Prostate gland (tissue), 2 donors: ENCODE results near the gene SPSB2. TPM values are rescaled to one million over a fixed set of nuclear protein-coding genes. Genes with fewer than 3 reads are reported as not detected.
A peak's percentile ranks its signal among the peaks of the same experiment; 100 is the strongest.
"Not testable (repeated sequence)": the region's sequence is repeated elsewhere in the genome, so short reads cannot be mapped to it uniquely, and the experiment has no call there.

Source experiments
- DNase-seq: peaks from one replicate; pipeline ENCODE4 v3.0.0-alpha.2; 2019; ENCODE audit warnings: low spot score
- H3K27ac ChIP-seq, 2 donors: fragments of 200-600 bp; sonication (generic); 2 replicates each; pipeline ENCODE4 v1.5.1; 2017 to 2019
- H3K27me3 ChIP-seq: fragments of 200-600 bp; sonication (generic); replicated peaks from 2 replicates; pipeline ENCODE4 v1.5.1; 2019; ENCODE audit not compliant: insufficient read depth
- H3K36me3 ChIP-seq, 2 donors: fragments of 200-600 bp; sonication (generic); 1 replicate in 1 of 2; 2 replicates in 1 of 2; pipeline versions ENCODE4 v1.5.1 to v1.8.1; 2017 to 2019
- H3K4me1 ChIP-seq: fragments of 200-600 bp; sonication (generic); replicated peaks from 2 replicates; pipeline ENCODE4 v1.5.1; 2019
- H3K4me3 ChIP-seq, 2 donors: fragments of 200-600 bp; sonication (generic); 2 replicates each; pipeline ENCODE4 v1.5.1; 2017 to 2019
- H3K9me3 ChIP-seq: fragments of 200-600 bp; sonication (generic); 2 replicates; pipeline ENCODE4 v1.5.1; 2017
- POLR2A ChIP-seq: fragments of 450-650 bp; IDR thresholded peaks from one replicate; pipeline ENCODE4 v1.6.1; 2016; ENCODE audit warnings: antibody characterized with exemption, mild to moderate bottlenecking
- POLR2AphosphoS5 ChIP-seq: sonication (generic); formaldehyde crosslinking; IDR thresholded peaks from one replicate; pipeline ENCODE4 v1.6.1; 2017; ENCODE audit warnings: antibody characterized with exemption
- WGBS: methylation state at CpG from one replicate; pipeline ENCODE4 v1.1.5; 2018; 5-methylcytosine and 5-hydroxymethylcytosine counted together
- intact Hi-C: fragments of 100-400 bp; cut with DNase I; formaldehyde crosslinking; loops from one replicate; pipeline ENCODE4 v1.14.2; 2022
- total RNA-seq, 2 donors: library from RNA; depleted of rRNA; stranded (reverse); fragments of >200 nt; gene quantifications; one replicate each; pipeline ENCODE4 v1.1.0, GENCODE V29; 2016
- TF ChIP-seq, protein P1 (sequence below), 4 experiments: fragments of 200-600 bp in 2 of 4; fragments of 450-650 bp in 2 of 4; sonication (generic) in 2 of 4; IDR thresholded peaks; 1 replicate in 3 of 4; 2 replicates in 1 of 4; pipeline ENCODE4 v1.5.1; 2016 to 2019; ENCODE audit warnings: antibody characterized with exemption in 4 of 4, mild to moderate bottlenecking in 2 of 4, moderate library complexity in 2 of 4

The SPSB2 gene
- total RNA-seq, 2 donors from 2014 or later, result 12.7 to 23.5 TPM

DNA sequence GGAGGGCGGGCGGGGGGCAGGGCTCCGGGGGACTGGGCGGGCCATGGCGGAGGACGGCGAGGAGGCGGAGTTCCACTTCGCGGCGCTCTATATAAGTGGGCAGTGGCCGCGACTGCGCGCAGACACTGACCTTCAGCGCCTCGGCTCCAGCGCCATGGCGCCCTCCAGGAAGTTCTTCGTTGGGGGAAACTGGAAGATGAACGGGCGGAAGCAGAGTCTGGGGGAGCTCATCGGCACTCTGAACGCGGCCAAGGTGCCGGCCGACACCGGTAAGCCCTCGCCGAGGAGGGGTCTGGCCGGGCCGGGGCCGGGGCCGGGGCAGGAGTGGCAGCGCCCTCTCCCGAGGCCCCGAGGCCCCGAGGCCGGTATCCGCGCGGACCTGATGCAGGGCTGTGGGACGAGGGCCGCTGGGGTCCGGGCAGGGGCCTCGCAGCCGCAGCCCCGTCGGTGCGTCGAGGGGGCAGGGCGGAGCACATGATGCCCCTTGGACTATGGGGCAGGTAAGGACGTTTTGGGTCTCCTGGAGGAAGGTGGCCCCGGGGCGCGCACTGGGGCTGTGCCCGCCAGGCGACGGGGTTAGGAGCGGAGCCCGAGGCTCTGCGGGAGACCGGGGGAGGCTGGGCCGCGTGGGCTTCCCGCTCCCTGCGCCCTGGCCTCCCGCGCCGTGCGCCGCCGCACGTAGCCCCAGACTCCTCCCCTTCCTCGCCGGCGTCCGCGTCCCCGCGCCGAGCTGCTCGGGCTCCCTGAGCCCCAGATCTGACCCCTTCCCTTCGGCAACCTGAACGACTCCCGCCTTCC is 5.5 kb downstream of the SPSB2 start, which contains the start of gene TPI1:
TPI1 (plus strand) TSS at position 119 of the 798 bp plus-strand sequence; CDS start at position 155, 36 bp downstream.
- H3K27ac ChIP-seq, result peak within 1 kb of the TSS; percentile 91 to 97
- under 1% methylated on average over 73 of the region's 86 CpGs for WGBS
- peaks cover 3 to 9% of the 10 kb centered on the region in 2 donors for H3K36me3 ChIP-seq
- intact Hi-C loops, result no loop called here
- peak within 1 kb of the TSS; percentile 82 to 90 for H3K4me3 ChIP-seq
- peak; percentile 86 for DNase-seq
- H3K9me3 ChIP-seq, result no peaks in the 10 kb centered on the region
- TF ChIP-seq POLR2AphosphoS5 (peak; percentile 90), POLR2A (peak; percentile 97)
- TF ChIP-seq, protein P1, sequence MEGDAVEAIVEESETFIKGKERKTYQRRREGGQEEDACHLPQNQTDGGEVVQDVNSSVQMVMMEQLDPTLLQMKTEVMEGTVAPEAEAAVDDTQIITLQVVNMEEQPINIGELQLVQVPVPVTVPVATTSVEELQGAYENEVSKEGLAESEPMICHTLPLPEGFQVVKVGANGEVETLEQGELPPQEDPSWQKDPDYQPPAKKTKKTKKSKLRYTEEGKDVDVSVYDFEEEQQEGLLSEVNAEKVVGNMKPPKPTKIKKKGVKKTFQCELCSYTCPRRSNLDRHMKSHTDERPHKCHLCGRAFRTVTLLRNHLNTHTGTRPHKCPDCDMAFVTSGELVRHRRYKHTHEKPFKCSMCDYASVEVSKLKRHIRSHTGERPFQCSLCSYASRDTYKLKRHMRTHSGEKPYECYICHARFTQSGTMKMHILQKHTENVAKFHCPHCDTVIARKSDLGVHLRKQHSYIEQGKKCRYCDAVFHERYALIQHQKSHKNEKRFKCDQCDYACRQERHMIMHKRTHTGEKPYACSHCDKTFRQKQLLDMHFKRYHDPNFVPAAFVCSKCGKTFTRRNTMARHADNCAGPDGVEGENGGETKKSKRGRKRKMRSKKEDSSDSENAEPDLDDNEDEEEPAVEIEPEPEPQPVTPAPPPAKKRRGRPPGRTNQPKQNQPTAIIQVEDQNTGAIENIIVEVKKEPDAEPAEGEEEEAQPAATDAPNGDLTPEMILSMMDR (IDR thresholded peaks at IDR 0.05), result peak in 1 of 4 experiments; percentile 14
- H3K27me3 ChIP-seq, result no peaks in the 10 kb centered on the region
- peaks cover 16% of the 10 kb centered on the region for H3K4me1 ChIP-seq

DNA sequence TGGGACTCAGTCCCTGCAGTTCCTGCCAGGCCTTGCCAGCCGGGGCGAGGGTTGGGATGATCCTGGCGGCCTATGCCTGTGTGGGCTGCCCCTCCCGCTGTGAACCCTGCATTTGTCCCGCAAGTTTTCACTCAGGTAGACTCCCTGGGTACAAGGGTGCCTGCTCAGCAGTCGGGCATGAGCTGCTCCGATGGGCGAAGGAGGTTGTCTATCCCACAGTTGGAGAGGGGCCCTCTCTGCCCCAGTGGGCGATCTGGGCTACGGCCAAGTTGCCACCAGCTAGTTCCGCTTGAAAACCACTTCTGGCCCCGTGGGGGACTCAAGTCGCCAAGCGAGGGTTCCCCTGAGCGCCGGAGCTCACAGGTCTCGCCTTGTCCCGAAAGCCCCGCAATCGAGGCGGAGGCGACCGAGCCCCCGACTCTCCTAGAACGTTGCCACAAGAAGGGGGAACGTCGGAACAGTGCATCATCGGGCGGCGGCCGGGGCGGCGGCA is 6.1 kb downstream of the SPSB2 start:
- peaks cover 8 to 9% of the 10 kb centered on the region in 2 donors for H3K36me3 ChIP-seq
- TF ChIP-seq POLR2A (no peak), POLR2AphosphoS5 (no peak)
- TF ChIP-seq, protein P1 (IDR thresholded peaks at IDR 0.05), result no peak
- peak overlapping the region; percentile 82 to 90 for H3K4me3 ChIP-seq
- H3K9me3 ChIP-seq, result no peaks in the 10 kb centered on the region
- WGBS, result 1% methylated on average over 30 of the region's 33 CpGs
- H3K27ac ChIP-seq, result peak overlapping the region; percentile 91 to 97
- H3K27me3 ChIP-seq, result no peaks in the 10 kb centered on the region
- H3K4me1 ChIP-seq, result peaks cover 12% of the 10 kb centered on the region
- DNase-seq, result no peak
- intact Hi-C loops, result no loop called here

DNA sequence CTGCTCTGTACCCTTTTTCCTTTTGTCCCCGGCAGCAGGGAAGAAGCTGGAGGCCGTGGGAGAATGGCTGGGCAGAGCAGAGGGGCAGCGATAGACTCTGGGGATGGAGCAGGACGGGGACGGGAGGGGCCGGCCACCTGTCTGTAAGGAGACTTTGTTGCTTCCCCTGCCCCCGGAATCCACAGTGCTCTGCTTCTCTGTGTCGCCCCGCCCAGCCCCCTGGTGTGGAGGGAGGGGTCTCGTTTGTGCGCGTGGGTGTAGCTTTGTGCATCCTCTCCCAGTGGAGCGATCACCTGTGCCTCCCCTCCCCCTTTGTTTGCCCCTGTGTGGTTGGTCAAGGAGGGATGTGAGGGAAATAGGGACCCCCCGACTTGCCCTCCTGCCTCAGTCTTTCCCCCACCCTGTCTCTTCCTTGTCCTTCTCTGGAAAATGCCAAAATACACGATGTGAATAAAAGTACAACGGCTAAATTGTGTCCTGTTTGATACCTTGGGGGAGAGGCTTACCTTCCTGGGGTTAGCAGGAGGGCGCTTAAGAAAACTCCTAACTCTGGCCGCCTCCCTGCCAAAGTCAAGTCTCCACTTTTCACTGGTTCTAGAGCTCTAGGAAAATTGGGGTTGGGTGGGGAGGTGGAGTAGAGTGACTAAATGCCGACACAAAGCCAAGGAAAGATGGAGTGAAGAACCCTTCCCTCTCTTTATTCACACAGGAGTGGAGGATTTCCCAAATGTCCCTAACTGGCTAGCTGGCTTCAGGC is 6.8 kb downstream of the SPSB2 start:
- H3K4me1 ChIP-seq, result peaks cover 11% of the 10 kb centered on the region
- no peaks in the 10 kb centered on the region for H3K9me3 ChIP-seq
- no peaks in the 10 kb centered on the region for H3K27me3 ChIP-seq
- H3K4me3 ChIP-seq, result peak overlapping the region in 1 of 2 donors; percentile 82
- TF ChIP-seq POLR2AphosphoS5 (no peak), POLR2A (no peak)
- TF ChIP-seq, protein P1 (IDR thresholded peaks at IDR 0.05), result no peak
- H3K27ac ChIP-seq, result peak overlapping the region; percentile 91 to 97
- DNase-seq, result no peak
- WGBS, result 68% methylated on average over 19 of the region's 19 CpGs
- H3K36me3 ChIP-seq, result peaks cover 9 to 14% of the 10 kb centered on the region in 2 donors
- intact Hi-C loops, result no loop called here

DNA sequence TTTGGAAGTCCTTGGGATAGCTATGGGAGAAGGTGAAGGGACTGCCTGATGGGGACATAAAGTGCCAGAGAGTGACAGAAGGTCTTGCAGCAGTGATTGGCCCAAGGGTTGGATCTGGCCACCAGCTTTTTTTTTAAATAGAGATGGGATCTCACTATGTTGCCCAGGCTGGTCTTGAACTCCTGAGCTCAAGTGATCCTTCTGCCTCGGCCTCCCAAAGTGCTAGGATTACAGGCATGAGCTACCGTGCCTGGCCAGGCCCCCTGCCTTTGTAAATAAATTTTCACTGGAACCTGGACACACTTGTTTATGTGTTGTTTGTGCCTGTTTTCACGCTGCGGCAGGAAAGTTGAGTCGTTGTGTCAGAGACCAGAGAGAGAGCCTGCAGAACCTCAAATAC is 7.8 kb downstream of the SPSB2 start:
- Histone ChIP-seq H3K4me1 (peaks cover 11% of the 10 kb centered on the region), H3K36me3 (peaks cover 9 to 20% of the 10 kb centered on the region in 2 donors)
- DNase-seq, H3K9me3 ChIP-seq, intact Hi-C loops, H3K27ac ChIP-seq, H3K27me3 ChIP-seq, H3K4me3 ChIP-seq: not testable (repeated sequence)
- WGBS, result 83% methylated on average over 5 of the region's 5 CpGs

DNA sequence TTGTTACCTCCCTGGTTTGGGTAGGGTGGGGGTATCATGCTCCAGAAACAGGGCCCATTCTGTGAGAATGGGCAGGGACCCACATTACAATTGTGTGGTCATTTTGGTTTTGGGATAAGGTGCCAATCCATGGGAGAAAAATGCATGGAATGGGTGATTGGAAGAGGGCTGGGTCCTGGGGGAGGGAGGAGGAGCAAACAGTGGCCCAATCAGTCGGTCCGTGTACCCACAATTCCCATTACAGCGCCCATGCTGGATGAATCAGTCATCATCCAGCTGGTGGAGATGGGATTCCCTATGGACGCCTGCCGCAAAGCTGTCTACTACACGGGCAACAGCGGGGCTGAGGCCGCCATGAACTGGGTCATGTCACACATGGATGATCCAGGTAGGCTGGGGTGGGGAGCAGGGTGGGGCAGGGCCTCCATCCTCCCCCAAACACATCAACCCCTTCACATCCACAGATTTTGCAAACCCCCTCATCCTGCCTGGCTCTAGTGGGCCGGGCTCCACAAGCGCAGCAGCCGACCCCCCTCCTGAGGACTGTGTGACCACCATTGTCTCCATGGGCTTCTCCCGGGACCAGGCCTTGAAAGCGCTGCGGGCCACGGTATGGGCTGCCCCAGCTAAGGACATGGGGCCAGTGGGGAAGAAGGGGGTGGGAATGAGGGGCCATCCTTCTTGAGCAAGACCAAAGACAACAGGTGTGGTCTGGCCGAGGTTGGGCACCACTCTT is 9.3 kb downstream of the SPSB2 start:
- Histone ChIP-seq H3K27ac (no peak overlapping the region), H3K27me3 (no peaks in the 10 kb centered on the region), H3K36me3 (peaks cover 9 to 23% of the 10 kb centered on the region in 2 donors), H3K4me1 (peaks cover 6% of the 10 kb centered on the region), H3K4me3 (no peak overlapping the region), H3K9me3 (no peaks in the 10 kb centered on the region)
- no peak for DNase-seq
- 97% methylated on average over 16 of the region's 16 CpGs for WGBS
- intact Hi-C loops, result no loop called here
- TF ChIP-seq, protein P1 (IDR thresholded peaks at IDR 0.05), result no peak
- TF ChIP-seq POLR2AphosphoS5 (no peak), POLR2A (no peak)
